GM19397 (cell line): ENCODE measurements around the gene C10orf90.
"Not testable (repeated sequence)": the region's sequence is repeated elsewhere in the genome, so short reads cannot be mapped to it uniquely, and the experiment has no call there.

ENCODE experiments used
- ATAC-seq: cut with Tn5 transposase; IDR thresholded peaks from one replicate; pipeline ENCODE4 v1.9.1; 2021; ENCODE audit warnings: mild to moderate bottlenecking, moderate library complexity; ENCODE audit not compliant: unreplicated experiment

Gene C10orf90

DNA sequence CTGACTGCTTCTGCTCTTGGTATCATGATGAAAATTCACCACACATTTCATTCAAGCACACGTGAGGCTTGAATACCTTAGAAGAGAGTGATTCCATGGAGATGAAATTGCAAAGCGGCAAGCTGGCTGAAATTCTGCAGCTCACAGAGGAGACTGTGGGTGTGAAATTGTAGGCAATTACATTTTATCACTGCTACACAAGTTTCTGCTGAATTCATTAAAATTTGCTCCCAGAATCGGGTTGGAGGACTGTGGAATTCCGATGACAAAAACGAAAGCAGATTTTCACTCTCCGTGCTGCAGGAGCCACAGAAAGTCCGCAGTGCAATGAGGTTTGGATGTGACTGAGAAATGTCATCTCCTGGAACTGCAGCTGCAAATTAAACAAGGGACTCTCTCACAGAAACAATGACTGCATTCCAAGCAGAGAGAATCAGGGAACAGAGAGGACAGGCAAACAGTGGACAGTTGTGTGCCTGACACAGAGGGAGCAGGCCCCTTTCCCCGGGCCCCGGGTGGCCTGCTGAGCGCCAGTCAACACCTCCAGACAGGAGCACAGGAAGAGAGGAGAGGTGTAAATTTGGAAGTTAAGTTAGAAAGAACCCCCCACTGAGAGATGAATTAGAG lies 109.1 kb downstream of the C10orf90 start:
- ATAC-seq: no peak

DNA sequence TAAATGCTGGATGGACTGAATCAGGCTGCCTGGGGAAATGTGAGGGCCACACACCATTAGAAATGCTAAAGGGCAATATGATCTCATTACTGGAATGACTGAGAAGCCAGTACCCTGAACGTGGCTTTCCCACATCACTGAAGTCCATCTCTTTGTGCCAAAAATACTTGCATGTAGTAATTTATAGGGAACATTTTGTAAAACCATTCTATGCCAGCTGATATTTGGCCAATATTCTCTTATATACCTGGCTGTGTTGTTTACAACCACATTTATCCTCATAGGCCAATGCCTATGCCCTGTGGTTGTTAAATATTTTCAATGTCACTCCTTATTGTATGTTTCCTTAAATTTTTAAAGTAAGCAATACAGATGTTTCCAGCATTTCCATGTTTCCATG lies 111.6 kb downstream of the C10orf90 start:
- ATAC-seq: no peak

DNA sequence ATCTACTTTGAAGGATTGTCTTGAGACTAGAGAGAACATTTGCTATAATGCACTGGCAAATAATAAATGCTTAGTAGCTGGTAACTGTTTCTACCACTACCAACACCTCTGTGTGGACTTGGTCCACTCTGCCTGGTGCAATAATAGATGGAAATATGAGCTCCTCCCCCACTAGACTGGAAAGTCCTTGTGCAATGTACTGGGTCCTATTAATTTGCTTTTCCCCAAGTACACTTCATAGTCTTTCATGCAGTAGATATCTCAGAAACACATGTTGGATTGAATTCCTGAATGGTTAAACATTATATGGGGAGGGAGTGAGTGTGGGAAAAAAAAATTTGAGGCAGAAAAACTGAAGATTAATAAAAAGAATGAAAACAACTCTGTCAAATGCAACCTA lies 119.3 kb downstream of the C10orf90 start:
- no peak for ATAC-seq

DNA sequence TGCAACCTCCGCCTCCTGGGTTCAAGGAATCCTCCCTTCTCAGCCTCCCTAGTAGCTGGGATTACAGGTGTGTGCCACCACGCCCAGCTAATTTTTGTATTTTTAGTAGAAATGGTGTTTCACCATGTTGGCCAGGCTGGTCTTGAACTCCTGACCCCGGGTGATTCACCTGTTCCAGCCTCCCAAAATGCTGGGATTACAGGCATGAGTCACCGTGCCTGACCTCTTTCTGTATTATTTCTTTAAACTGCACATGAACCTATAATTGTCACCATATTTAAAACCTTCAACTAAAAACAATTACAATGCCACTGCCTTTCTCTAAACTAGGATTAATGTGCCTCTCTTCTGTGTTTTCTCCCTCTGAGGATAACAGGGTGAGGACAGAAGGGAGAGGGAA lies 119.9 kb downstream of the C10orf90 start:
- ATAC-seq: not testable (repeated sequence)

DNA sequence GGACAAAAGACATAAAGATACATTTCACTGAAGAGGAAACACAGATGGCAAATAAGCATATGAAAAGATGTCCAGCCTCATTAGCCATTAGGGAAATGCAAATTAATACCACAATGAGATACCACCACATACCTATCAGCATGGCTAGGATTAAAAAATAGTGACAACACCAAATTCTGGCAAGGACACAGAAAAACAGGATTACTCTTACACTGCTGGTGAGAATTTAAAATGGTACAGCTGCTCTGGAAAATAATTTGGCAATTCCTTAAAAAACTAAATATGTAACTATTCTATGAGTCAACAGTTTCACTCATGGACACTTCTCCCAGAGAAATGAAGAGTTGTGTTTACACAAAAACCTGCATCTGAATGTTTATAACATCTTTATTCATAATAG lies 121.1 kb downstream of the C10orf90 start:
- ATAC-seq: no peak

DNA sequence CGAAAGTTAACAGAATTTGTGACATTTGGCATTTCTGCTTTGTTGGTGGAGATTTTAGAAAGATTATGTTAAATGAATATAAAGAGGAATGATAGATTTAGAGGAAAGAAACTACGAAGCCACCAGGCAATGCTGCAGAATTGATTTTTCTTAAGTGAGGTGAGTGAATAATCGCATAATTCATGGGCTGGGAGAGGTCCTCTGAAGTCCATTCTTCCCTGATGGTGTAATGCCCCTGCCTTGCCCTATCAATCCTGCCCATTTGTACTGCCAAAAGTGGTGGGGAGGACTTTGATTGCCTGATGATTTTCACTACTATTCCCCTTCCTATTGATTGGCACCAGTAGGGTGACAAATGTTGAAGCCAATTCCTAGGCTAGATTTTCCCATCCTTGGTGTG lies 125.9 kb downstream of the C10orf90 start:
- no peak for ATAC-seq

DNA sequence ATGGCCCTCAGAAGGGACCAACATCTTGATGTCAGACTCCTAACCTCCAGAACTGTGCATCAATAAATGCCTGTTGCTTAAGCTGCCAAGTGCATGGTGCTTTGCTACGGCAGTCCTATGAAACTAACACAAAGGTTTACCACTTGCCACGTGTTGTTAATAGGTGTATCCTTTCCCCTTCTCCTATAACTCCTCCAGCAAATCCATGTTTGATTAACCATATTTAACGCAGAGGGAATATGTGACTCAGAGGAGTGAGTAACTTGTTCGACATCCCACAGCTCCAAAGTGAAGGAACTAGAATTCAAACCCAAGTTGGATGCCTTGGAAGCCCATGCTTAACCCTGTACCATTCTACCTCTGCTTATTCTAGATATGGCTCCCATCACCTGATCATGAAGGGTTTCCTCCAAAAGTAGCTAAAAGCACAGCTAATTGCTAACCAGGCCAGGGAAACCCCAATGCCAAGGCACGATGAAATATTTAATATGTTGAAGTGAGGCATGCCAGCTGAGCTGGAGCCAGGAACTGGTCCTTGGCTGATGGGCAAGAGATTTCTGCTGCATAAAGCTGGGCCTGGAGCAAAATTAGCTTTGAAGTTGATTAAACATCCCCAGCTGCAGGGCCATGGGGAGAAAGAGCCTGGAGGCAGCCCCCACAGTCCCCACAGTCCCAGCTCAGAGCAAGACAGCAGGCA lies 131.9 kb downstream of the C10orf90 start:
- no peak for ATAC-seq

DNA sequence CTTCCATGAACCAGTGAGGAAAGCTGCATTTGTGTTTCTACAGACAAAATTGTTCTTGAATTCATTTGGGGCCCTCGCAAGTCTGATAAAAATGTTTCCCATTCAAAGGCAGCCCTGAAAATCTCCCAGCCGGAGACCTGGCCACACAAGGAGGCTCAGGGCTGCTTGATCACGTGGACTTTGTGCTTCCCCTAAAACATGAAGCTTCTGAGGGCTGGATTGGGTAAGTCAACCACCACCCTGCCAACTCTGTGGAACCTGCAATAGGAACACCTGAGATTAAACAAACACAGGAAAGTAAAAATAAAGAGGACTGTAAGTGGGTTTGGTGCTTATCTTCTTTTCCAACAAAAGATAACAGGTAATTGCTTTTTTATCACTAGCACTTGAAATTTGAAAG lies 133.8 kb downstream of the C10orf90 start:
- no peak for ATAC-seq

DNA sequence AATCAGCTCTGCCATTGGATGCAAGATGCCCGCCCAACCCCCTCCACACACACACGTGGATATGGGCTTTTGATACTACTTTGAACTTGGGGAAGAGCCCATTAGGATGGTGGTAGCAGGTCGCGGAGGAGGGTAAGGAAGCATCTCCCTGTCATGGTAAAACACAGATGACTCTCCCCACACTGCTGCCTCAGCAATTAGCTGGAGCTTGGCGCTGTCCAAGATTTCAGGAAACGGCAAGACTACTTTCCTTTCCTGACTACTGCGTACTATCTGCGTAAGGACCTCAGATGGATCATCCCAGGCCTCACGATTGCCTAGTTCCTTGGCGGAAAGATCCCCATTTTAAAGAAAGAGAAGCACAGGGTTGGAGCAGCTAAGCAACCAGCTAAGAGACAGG lies 134.3 kb downstream of the C10orf90 start:
- ATAC-seq: no peak

DNA sequence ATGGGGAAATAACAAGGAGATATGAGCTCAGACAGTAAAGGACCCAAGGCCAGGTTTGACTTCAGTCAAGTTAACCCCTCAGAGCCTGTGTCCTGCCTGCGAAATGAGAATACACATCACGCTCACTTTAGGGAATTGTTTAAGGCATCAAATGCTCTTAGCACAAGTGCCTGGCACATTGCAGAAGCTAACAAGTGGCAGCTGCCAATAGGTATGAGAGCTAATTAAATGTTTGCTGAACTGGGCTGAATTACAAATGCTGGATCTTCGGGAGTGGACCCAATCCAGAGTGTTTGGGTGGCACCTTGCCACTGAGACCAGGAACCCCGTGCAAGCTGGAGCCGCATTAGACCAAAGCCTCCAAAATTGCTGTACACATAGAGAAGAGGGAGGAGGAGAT lies 136.8 kb downstream of the C10orf90 start:
- no peak for ATAC-seq

DNA sequence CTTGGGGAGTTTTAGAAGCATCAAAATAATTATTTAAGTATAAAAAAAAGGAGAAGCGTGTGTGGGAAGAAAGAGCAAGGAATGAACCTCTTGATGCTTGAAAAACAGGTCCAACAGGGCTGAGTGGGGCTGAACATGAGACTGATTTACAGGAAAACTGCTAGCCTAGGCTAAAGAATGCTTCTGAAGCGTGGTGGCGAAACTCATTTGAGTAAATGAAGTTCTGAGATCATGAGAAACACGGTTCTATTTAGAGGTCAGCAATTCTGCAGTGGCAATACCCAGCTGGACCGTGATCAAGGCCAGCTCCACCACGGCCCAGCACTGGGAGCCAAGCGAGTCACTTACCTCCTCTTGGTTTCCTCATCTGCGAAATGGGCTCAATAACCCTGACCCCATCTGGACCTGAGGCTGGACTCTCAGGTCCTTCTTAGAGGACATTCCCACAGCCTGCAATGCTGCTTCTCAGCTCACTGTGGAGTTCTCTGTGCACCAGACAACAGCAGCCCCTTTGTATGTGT lies 142.1 kb downstream of the C10orf90 start:
- ATAC-seq: no peak

DNA sequence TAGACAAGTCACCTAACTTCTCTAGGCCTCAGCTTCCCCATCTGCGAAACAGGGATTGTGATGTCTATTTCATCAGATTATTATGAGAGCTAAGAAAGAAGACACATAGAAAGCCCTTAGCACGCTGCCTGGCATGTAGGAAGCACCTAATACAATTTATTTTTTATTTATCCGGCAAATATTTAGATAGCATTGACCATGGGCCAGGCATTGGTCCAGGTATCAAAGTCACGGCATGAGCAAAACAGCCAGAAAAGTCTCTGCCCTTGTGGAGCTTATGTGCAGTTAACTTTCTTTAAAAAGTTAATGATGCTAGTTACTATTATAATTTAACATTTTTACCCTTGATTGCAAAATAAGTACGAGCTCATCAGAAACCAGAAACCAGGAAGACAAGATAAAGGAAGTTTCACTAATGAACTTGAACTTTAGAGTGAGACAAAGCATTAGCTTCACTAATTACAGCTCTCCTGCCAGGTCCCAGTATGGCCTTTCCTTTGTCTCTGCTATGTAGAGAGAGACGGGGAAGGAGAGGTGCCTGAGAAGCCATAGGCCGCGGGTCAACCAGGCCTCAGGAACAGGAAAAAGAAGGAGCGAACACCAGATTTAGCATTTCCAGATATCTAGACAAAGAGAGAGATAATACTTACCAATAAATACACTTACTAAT lies 142.7 kb downstream of the C10orf90 start:
- no peak for ATAC-seq

DNA sequence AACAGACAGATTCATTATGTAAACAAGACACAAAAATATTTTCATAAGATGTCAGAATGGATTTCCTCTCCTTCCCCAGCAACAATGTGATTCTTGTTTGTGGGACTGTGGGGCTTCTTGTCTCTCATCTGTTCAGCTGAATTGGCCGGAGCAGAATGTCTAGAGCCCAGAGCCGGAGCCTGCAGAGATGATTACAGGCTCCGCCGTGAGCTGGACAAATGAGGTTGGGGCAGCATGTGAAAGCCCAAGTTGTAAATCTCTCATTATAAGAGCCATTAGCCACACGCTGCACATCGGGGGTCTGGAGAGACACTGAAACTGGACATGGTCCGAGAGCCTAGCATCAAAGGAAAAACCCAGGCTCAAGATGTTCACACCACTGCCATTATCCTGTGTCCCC lies 145.2 kb downstream of the C10orf90 start:
- ATAC-seq: no peak

DNA sequence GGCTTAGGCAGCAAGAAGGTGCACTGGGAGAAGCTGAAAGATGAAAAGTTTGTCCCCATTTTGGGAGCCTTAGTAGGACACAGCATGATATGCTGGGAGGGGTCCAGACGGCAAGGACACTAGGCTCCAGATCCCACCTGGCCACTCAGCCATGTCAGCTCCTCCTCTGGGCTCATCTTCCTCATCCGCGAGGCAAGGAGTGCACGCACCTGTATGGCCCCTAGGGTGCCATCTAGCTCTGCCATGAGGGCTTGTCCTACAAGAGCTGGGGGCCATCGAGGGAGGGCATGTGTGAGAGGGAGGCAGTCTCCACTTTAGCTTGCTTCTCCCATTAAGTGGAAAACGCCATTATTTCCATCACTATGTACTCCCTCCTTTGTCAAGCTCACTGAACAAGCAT lies 146.0 kb downstream of the C10orf90 start:
- no peak for ATAC-seq

DNA sequence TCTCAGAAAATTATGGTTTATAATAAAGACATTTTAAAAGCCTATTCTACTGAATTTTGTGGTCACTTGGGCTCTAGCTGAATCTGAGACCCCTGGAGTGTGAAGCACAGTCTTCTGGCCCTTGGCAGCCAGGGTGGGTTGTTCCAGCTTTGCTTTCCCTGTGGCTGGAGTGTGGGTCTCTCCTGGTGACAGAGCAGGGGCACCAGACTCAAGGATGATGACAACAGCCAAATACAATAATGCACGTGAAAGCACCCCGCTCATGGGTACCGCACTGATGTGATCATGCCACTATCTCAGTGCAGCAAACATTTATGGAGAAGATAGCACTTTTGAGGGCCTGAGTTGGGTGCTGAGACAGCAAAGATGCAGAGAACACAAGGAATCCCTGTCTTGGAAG lies 147.4 kb downstream of the C10orf90 start:
- ATAC-seq: no peak

DNA sequence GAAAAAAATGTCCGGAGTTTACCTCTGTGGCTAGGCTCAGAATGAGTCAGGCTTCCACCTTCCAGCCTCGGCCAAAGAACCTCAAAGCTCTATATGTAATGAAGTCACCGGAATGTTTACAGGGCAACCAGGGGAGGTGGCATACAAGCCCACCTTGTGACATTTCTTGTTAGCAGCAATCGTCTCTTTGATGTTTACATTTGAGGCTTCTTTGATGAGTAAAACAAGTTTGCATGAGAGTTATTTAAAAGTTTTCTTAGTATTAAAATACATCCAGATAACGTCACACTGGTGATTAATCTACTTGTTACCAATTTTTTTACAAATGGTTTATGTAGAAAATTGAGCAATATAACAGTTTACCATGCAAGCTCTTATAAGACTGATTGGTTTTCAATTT lies 149.1 kb downstream of the C10orf90 start:
- no peak for ATAC-seq

DNA sequence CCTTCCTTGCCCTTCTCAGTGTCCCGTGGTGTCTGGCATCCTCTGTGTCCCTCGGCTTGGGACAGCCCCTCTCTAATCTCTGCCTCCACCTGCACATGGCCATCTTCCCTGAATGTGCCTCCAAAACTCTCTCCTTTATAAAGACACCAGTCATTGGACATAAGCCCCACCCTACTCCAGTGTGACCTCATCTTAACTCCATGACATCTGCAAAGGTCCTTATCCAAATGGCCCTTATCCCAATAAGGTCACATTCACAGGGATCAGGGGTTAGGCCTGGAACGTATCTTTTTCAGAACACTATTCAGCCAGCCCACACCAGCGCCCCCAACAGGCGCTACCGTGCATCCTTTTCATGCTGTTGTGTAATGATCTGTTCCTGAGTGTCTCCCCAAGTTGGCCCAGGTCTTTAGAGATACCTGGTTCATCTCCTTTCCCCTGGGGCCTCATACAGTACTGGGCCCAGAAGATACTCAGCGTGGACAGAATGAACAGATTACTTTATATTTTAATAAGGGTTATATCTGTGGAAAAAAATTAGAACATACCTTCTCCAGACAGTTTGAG lies 149.7 kb downstream of the C10orf90 start:
- no peak for ATAC-seq

DNA sequence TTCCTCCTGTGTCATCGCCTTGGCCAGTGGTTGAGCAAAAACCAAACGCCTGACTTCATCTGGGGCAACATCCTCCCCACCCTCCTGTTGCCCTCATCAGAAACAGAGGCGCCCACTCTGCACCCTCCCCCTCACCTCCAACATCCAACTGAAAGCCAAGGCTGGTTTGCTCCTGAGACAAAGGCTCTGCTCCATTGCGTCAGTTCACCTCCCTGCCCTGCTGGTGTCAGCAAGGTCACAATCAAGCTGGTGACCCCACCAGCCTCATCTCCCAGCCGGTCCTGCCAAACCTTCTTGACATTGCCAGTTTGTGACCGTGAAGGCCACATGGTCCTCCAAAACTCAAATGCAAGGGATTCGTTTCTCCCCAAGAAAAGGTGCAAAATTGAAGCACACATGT lies 150.5 kb downstream of the C10orf90 start:
- no peak for ATAC-seq

DNA sequence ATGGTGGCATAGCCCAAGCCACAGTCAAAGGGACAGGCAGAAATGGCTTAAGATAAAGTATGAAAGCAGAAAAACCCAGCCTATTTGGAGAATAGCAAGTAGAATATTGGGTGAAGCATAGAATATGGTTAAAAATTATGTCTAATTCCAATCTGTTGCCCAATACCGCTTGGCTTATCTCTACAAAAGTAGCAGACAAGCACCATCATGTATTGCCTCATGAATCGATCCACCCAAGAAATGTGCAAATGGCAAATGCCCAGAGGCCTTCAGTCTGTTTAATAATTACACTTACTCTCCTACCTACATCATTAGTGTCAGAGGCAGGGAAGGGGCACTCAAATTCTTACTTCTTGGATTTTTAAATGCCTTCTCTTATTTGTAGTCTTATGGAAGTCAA lies 151.3 kb downstream of the C10orf90 start:
- no peak for ATAC-seq

DNA sequence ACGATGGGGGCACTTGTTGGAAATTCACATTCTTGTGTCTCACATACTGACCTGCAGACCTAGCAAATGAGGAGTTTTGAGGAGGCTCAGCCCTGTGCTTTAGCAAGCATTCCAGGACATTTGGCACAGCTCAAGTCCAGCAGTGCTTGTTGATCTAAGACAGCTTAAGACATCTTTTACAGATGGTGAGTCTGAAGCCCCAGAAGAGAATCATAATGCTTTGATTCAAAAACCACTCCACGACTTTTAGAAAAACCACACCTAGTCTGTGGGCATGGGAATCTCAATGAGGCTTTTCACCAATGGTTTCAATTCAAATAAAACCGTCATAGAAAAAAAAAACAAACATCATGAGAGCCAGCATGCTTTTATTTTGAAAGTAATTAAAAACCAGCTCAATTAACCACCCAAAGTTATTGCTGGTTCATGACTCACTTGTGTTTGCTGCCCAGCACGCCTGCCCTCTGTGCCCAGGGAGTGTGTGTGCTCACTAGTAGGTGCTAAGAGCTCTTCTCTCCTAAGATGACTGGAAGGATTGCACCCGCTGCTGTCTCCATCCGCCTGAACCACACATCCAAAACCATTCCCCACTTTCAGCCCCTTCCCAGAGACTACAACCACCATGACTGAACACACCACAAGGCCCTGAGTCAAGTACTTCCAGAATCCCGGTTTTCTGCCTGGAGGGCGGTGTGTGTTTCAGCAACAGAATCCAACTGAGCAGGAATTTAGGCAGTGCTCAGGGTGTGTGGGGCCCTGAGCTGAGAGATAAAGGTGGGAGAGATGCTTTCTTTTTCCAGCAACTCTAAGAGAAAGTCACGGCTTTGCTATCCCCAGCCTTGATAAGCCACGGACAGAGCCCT lies 152.0 kb downstream of the C10orf90 start:
- no peak for ATAC-seq

DNA sequence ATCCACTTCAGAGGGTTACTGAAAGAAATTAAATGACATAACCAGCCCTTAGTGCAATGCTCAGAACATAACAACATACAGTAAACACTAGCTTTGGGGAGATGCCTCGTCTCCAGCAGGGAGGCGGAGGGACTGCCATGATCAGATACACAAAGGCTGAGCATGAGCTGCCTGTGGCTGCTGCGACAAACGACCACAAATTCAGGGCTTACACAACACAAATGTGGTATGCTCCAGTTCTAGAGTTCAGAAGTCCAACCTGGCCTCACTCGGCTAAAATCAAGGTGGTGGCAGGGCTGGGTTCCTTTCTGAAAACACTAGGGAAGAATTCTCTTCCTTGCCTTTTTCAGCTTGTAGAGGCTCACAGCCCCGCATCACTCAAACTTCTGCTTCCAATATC lies 154.0 kb downstream of the C10orf90 start:
- ATAC-seq: no peak
